GM23338 (cell line): Measurements from ENCODE around the gene ZBTB24. TPM values are rescaled to one million over a fixed set of nuclear protein-coding genes. Genes with fewer than 3 reads are reported as not detected.

Experiments used
- ATAC-seq: fragments of 200-7000 bp; cut with Tn5 transposase; 3 replicates; pipeline ENCODE4 v1.9.1; 2020
- DNase-seq: peaks from one replicate; pipeline ENCODE4 v3.0.0-alpha.2; 2015; ENCODE audit warnings: low spot score
- H2AFZ ChIP-seq: fragments of 200-600 bp; sonication (generic); 2 replicates; pipeline ENCODE4 v1.8.0; 2016; ENCODE audit warnings: antibody characterized with exemption, mild to moderate bottlenecking, moderate library complexity
- H3F3A ChIP-seq: fragments of 200-600 bp; sonication (generic); replicated peaks from 2 replicates; pipeline ENCODE4 v1.8.0; 2017; ENCODE audit warnings: antibody characterized with exemption, mixed run types, low read depth
- H3K27ac ChIP-seq: fragments of 200-600 bp; sonication (generic); 2 replicates; pipeline ENCODE4 v1.6.1; 2016; ENCODE audit warnings: low read depth
- H3K27me3 ChIP-seq: fragments of 200-600 bp; sonication (generic); 2 replicates; pipeline ENCODE4 v1.8.0; 2016; ENCODE audit warnings: mild to moderate bottlenecking, mixed run types, moderate library complexity; ENCODE audit not compliant: insufficient read depth
- H3K36me3 ChIP-seq: fragments of 200-600 bp; sonication (generic); 2 replicates; pipeline ENCODE4 v1.8.0; 2016; ENCODE audit warnings: mild to moderate bottlenecking; ENCODE audit not compliant: insufficient read depth
- H3K4me1 ChIP-seq: fragments of 200-600 bp; sonication (generic); 2 replicates; pipeline ENCODE4 v1.8.0; 2016; ENCODE audit warnings: mild to moderate bottlenecking, moderate library complexity; ENCODE audit not compliant: insufficient read depth
- H3K4me2 ChIP-seq: fragments of 200-600 bp; sonication (generic); 2 replicates; pipeline ENCODE4 v1.7.1; 2017; ENCODE audit warnings: mixed run types
- H3K4me3 ChIP-seq: fragments of 200-600 bp; sonication (generic); 2 replicates; pipeline ENCODE4 v1.6.1; 2016; ENCODE audit warnings: mixed run types
- H3K79me2 ChIP-seq: fragments of 200-600 bp; sonication (generic); replicated peaks from 2 replicates; pipeline ENCODE4 v1.8.0; 2017; ENCODE audit warnings: mild to moderate bottlenecking; ENCODE audit not compliant: insufficient read depth
- H3K9me2 ChIP-seq: fragments of 200-600 bp; sonication (generic); 2 replicates; pipeline ENCODE4 v1.8.0; 2017; ENCODE audit not compliant: insufficient read depth
- H4K20me1 ChIP-seq: fragments of 200-600 bp; sonication (generic); replicated peaks from 2 replicates; pipeline ENCODE4 v1.8.0; 2017; ENCODE audit warnings: mild to moderate bottlenecking; ENCODE audit not compliant: insufficient read depth
- H3K27ac Mint-ChIP-seq: 2 replicates; pipeline ENCODE4 v1.8.0; 2020; ENCODE audit warnings: inconsistent platforms, mild to moderate bottlenecking, moderate library complexity, mixed read lengths
- H3K27me3 Mint-ChIP-seq: 3 replicates; pipeline ENCODE4 v1.8.0; 2022; ENCODE audit warnings: low read depth, mild to moderate bottlenecking, moderate library complexity, mixed read lengths, inconsistent platforms; ENCODE audit not compliant: insufficient read depth, poor library complexity
- H3K36me3 Mint-ChIP-seq: 3 replicates; pipeline ENCODE4 v1.8.0; 2021; ENCODE audit warnings: low read depth, mild to moderate bottlenecking, inconsistent platforms, moderate library complexity, mixed read lengths
- H3K4me1 Mint-ChIP-seq: 3 replicates; pipeline ENCODE4 v1.8.0; 2020; ENCODE audit warnings: mild to moderate bottlenecking, inconsistent platforms, mixed read lengths
- H3K4me3 Mint-ChIP-seq: 3 replicates; pipeline ENCODE4 v1.8.0; 2021; ENCODE audit warnings: moderate library complexity, mild to moderate bottlenecking, inconsistent platforms, mixed read lengths
- H3K9me3 Mint-ChIP-seq: 3 replicates; pipeline ENCODE4 v1.8.0; 2020; ENCODE audit warnings: moderate library complexity, mild to moderate bottlenecking, inconsistent platforms, mixed read lengths
- JUNB ChIP-seq: IDR thresholded peaks from one replicate; pipeline ENCODE4 v1.6.1; 2016; ENCODE audit warnings: antibody characterized with exemption; ENCODE audit not compliant: unreplicated experiment
- ZNF331 ChIP-seq: fragments of 250-450 bp; sonication (Bioruptor Pico); IDR thresholded peaks from 2 replicates; pipeline ENCODE4 v1.5.0; 2020; ENCODE audit warnings: low read depth, mild to moderate bottlenecking, moderate library complexity
- polyA plus RNA-seq: library from polyadenylated mRNA; unstranded; fragments of >200 nt; fragmentation: Nextera tagmentation; extraction: Ambion mirVana; gene quantifications from 2 replicates; pipeline ENCODE4 v1.2.1, GENCODE V29; 2016
- total RNA-seq: library from RNA; depleted of rRNA; stranded (reverse); fragments of >200 nt; shearing (Covaris generic); gene quantifications from 2 replicates; pipeline ENCODE4 v1.2.3, GENCODE V29; 2014
- TF ChIP-seq, protein P1 (sequence below): fragments of 250-450 bp; sonication (Bioruptor Pico); IDR thresholded peaks from 2 replicates; pipeline ENCODE4 v1.5.0; 2020; ENCODE audit warnings: mild to moderate bottlenecking, moderate library complexity
- TF ChIP-seq, protein P2 (sequence below): IDR thresholded peaks from one replicate; pipeline ENCODE4 v1.6.1; 2018; ENCODE audit warnings: antibody characterized with exemption; ENCODE audit not compliant: unreplicated experiment

ZBTB24 gene
- total and polyA plus RNA-seq, 2 experiments from 2014 or later = 7.9 to 22.0 TPM

GRCh38 chr6:109420751-109421150 lies 62.3 kb downstream of the ZBTB24 start:
- no peak for ATAC-seq
- H3K36me3 Mint-ChIP-seq = no peaks in the 10 kb centered on the region
- no peaks in the 10 kb centered on the region for H3K27me3 Mint-ChIP-seq

More at GRCh38 chr6:109420751-109421150, 62.3 kb downstream of the ZBTB24 start:
- Mint-ChIP-seq H3K4me3 (no peak overlapping the region), H3K27ac (no peak overlapping the region), H3K4me1 (no peaks in the 10 kb centered on the region), H3K9me3 (no peaks in the 10 kb centered on the region)
- Histone ChIP-seq H4K20me1 (no peaks in the 10 kb centered on the region), H3K27me3 (no peaks in the 10 kb centered on the region), H3K4me2 (no peak overlapping the region), H2AFZ (no peak overlapping the region), H3K36me3 (no peaks in the 10 kb centered on the region), H3K4me1 (no peaks in the 10 kb centered on the region), H3K79me2 (no peaks in the 10 kb centered on the region), H3K27ac (no peak overlapping the region), H3F3A (no peaks in the 10 kb centered on the region), H3K4me3 (no peak overlapping the region), H3K9me2 (peaks cover 7% of the 10 kb centered on the region; the same call in 1 of the 2 replicates)
- TF ChIP-seq, protein P1, sequence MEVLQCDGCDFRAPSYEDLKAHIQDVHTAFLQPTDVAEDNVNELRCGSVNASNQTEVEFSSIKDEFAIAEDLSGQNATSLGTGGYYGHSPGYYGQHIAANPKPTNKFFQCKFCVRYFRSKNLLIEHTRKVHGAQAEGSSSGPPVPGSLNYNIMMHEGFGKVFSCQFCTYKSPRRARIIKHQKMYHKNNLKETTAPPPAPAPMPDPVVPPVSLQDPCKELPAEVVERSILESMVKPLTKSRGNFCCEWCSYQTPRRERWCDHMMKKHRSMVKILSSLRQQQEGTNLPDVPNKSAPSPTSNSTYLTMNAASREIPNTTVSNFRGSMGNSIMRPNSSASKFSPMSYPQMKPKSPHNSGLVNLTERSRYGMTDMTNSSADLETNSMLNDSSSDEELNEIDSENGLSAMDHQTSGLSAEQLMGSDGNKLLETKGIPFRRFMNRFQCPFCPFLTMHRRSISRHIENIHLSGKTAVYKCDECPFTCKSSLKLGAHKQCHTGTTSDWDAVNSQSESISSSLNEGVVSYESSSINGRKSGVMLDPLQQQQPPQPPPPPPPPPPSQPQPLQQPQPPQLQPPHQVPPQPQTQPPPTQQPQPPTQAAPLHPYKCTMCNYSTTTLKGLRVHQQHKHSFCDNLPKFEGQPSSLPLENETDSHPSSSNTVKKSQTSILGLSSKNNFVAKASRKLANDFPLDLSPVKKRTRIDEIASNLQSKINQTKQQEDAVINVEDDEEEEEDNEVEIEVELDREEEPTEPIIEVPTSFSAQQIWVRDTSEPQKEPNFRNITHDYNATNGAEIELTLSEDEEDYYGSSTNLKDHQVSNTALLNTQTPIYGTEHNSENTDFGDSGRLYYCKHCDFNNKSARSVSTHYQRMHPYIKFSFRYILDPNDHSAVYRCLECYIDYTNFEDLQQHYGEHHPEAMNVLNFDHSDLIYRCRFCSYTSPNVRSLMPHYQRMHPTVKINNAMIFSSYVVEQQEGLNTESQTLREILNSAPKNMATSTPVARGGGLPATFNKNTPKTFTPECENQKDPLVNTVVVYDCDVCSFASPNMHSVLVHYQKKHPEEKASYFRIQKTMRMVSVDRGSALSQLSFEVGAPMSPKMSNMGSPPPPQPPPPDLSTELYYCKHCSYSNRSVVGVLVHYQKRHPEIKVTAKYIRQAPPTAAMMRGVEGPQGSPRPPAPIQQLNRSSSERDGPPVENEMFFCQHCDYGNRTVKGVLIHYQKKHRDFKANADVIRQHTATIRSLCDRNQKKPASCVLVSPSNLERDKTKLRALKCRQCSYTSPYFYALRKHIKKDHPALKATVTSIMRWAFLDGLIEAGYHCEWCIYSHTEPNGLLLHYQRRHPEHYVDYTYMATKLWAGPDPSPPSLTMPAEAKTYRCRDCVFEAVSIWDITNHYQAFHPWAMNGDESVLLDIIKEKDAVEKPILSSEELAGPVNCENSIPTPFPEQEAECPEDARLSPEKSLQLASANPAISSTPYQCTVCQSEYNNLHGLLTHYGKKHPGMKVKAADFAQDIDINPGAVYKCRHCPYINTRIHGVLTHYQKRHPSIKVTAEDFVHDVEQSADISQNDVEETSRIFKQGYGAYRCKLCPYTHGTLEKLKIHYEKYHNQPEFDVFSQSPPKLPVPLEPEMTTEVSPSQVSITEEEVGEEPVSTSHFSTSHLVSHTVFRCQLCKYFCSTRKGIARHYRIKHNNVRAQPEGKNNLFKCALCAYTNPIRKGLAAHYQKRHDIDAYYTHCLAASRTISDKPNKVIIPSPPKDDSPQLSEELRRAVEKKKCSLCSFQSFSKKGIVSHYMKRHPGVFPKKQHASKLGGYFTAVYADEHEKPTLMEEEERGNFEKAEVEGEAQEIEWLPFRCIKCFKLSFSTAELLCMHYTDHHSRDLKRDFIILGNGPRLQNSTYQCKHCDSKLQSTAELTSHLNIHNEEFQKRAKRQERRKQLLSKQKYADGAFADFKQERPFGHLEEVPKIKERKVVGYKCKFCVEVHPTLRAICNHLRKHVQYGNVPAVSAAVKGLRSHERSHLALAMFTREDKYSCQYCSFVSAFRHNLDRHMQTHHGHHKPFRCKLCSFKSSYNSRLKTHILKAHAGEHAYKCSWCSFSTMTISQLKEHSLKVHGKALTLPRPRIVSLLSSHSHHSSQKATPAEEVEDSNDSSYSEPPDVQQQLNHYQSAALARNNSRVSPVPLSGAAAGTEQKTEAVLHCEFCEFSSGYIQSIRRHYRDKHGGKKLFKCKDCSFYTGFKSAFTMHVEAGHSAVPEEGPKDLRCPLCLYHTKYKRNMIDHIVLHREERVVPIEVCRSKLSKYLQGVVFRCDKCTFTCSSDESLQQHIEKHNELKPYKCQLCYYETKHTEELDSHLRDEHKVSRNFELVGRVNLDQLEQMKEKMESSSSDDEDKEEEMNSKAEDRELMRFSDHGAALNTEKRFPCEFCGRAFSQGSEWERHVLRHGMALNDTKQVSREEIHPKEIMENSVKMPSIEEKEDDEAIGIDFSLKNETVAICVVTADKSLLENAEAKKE (CRISPR knock-in tag) = no peak
- TF ChIP-seq ZNF331 (CRISPR knock-in tag) (no peak), JUNB (no peak)
- TF ChIP-seq, protein P2, sequence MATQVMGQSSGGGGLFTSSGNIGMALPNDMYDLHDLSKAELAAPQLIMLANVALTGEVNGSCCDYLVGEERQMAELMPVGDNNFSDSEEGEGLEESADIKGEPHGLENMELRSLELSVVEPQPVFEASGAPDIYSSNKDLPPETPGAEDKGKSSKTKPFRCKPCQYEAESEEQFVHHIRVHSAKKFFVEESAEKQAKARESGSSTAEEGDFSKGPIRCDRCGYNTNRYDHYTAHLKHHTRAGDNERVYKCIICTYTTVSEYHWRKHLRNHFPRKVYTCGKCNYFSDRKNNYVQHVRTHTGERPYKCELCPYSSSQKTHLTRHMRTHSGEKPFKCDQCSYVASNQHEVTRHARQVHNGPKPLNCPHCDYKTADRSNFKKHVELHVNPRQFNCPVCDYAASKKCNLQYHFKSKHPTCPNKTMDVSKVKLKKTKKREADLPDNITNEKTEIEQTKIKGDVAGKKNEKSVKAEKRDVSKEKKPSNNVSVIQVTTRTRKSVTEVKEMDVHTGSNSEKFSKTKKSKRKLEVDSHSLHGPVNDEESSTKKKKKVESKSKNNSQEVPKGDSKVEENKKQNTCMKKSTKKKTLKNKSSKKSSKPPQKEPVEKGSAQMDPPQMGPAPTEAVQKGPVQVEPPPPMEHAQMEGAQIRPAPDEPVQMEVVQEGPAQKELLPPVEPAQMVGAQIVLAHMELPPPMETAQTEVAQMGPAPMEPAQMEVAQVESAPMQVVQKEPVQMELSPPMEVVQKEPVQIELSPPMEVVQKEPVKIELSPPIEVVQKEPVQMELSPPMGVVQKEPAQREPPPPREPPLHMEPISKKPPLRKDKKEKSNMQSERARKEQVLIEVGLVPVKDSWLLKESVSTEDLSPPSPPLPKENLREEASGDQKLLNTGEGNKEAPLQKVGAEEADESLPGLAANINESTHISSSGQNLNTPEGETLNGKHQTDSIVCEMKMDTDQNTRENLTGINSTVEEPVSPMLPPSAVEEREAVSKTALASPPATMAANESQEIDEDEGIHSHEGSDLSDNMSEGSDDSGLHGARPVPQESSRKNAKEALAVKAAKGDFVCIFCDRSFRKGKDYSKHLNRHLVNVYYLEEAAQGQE = no peak
- DNase-seq = no peak
